Measurements from ENCODE around the gene HLCS.

Gene HLCS

DNA sequence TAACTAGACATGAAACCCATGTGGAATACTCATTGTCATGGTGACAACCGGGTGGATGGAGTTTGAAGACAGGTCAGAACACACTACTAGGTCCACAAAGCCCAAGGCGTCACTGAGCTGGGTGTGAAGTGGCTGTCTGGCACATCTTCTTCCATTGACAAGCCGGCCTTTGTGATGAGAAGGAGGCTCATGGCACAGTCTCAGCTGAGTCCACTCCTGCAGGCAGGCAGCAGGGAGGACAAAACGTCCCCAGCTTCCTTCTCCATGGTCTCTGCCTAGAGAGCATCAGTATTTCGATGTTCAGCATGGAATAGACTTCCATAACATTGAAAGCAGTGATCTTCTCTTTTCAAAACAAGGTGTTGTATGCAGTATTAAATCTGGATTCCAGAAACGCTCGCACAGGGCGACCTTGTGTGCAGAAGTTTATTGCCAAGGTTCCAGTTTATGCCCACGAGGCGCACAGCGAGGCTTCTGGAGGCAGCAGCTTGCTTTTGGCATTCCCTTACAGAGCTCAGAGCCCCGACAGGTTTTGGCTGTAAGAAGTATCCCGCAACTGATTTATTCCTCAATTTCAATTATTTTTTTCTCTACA lies 163.3 kb downstream of the HLCS start:
- Histone ChIP-seq H3K27ac (no peak overlapping the region), H3K27me3 (ENCODE audit: insufficient read depth, low read depth) (no peaks in the 10 kb centered on the region), H3K36me3 (ENCODE audit: insufficient read depth) (no peaks in the 10 kb centered on the region), H4K20me1 (ENCODE audit: insufficient read depth) (no peaks in the 10 kb centered on the region), H3K4me2 (no peak overlapping the region), H3K4me1 (ENCODE audit: low read depth, poor library complexity, severe bottlenecking) (no peaks in the 10 kb centered on the region), H3K9ac (no peak overlapping the region), H2AFZ (ENCODE audit: low read depth) (no peak overlapping the region), H3K79me2 (ENCODE audit: insufficient read depth, low read depth) (no peaks in the 10 kb centered on the region), H3K4me3 (IDR thresholded peaks at IDR 0.05; ENCODE audit: insufficient read depth, low read depth, low read length) (no peak overlapping the region)
- TF ChIP-seq, protein P1, sequence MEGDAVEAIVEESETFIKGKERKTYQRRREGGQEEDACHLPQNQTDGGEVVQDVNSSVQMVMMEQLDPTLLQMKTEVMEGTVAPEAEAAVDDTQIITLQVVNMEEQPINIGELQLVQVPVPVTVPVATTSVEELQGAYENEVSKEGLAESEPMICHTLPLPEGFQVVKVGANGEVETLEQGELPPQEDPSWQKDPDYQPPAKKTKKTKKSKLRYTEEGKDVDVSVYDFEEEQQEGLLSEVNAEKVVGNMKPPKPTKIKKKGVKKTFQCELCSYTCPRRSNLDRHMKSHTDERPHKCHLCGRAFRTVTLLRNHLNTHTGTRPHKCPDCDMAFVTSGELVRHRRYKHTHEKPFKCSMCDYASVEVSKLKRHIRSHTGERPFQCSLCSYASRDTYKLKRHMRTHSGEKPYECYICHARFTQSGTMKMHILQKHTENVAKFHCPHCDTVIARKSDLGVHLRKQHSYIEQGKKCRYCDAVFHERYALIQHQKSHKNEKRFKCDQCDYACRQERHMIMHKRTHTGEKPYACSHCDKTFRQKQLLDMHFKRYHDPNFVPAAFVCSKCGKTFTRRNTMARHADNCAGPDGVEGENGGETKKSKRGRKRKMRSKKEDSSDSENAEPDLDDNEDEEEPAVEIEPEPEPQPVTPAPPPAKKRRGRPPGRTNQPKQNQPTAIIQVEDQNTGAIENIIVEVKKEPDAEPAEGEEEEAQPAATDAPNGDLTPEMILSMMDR (conservative IDR thresholded peaks at IDR 0.05; ENCODE audit: low read depth, low read length): no peak

DNA sequence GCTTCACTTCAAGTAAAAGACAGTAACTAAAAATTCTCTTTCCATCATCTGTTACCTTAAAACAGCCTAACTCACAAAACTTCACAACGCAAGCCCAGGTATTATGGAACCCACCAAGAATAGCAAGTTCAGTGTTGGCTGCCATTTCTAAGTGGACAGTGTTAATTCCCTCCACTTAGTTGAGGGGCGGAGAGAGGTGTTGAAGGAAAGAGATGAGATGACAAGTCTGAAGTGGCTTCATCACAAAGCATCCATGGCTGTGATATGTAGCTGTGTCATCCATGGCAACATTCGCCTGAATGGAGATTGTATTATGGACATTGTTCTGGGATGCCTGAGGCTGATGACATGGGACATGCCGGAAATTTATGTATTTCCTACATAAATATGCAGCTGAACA lies 165.7 kb downstream of the HLCS start:
- Histone ChIP-seq H4K20me1 (ENCODE audit: insufficient read depth) (no peaks in the 10 kb centered on the region), H3K36me3 (ENCODE audit: insufficient read depth) (no peaks in the 10 kb centered on the region), H2AFZ (ENCODE audit: low read depth) (no peak overlapping the region), H3K27me3 (ENCODE audit: insufficient read depth, low read depth) (no peaks in the 10 kb centered on the region), H3K9ac (no peak overlapping the region), H3K79me2 (ENCODE audit: insufficient read depth, low read depth) (no peaks in the 10 kb centered on the region), H3K27ac (no peak overlapping the region), H3K4me2 (no peak overlapping the region), H3K4me3 (IDR thresholded peaks at IDR 0.05; ENCODE audit: insufficient read depth, low read depth, low read length) (no peak overlapping the region), H3K4me1 (ENCODE audit: low read depth, poor library complexity, severe bottlenecking) (no peaks in the 10 kb centered on the region)
- TF ChIP-seq, protein P1 (conservative IDR thresholded peaks at IDR 0.05; ENCODE audit: low read depth, low read length): no peak

DNA sequence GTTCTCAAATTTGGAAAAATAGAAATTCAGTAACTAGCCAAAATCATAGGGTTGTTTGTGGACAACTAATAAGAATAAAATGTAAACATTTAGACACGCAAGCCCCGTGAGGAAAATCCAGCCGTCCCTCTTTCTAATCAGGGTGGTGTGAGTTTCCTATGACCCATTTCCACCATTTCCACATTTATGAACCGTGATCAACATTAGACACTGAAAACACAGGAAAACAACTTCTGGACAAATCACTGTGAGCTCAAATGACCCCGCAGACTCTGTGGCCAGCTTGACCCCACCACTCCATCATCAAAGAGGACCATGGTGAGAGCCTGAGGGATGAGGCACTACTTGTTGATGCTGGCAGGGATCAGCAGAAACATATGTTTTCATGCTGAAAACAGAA lies 166.6 kb downstream of the HLCS start:
- Histone ChIP-seq H3K4me1 (ENCODE audit: low read depth, poor library complexity, severe bottlenecking) (no peaks in the 10 kb centered on the region), H3K27ac (no peak overlapping the region), H3K36me3 (ENCODE audit: insufficient read depth) (no peaks in the 10 kb centered on the region), H3K4me2 (no peak overlapping the region), H4K20me1 (ENCODE audit: insufficient read depth) (no peaks in the 10 kb centered on the region), H3K9ac (no peak overlapping the region), H2AFZ (ENCODE audit: low read depth) (no peak overlapping the region), H3K4me3 (IDR thresholded peaks at IDR 0.05; ENCODE audit: insufficient read depth, low read depth, low read length) (no peak overlapping the region), H3K79me2 (ENCODE audit: insufficient read depth, low read depth) (no peaks in the 10 kb centered on the region), H3K27me3 (ENCODE audit: insufficient read depth, low read depth) (no peaks in the 10 kb centered on the region)
- TF ChIP-seq, protein P1 (conservative IDR thresholded peaks at IDR 0.05; ENCODE audit: low read depth, low read length): no peak

DNA sequence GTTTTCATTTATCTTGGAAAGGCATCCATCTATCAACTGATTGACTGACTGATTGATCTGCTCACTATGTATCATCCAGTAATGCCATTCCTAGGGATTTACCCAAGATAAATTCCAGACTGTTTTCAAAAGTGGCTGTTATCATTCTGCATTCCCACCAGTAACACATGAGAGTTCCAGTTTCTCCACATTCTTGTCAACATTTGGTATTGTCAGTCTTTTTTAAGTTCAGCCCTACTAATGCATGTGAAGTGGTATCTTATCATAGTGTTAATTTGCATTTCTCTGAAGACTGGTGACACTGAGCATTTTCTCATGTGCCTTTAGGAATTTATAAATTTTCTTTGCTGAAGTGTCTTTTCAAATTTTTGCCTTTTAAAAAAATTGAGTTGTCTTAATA lies 168.0 kb downstream of the HLCS start:
- Histone ChIP-seq H3K4me1 (ENCODE audit: low read depth, poor library complexity, severe bottlenecking) (no peaks in the 10 kb centered on the region), H3K36me3 (ENCODE audit: insufficient read depth) (no peaks in the 10 kb centered on the region), H3K79me2 (ENCODE audit: insufficient read depth, low read depth) (no peaks in the 10 kb centered on the region), H3K27me3 (ENCODE audit: insufficient read depth, low read depth) (no peaks in the 10 kb centered on the region), H4K20me1 (ENCODE audit: insufficient read depth) (no peaks in the 10 kb centered on the region), H3K4me3 (IDR thresholded peaks at IDR 0.05; ENCODE audit: insufficient read depth, low read depth, low read length) (no peak overlapping the region), H3K9ac (no peak overlapping the region), H2AFZ (ENCODE audit: low read depth) (no peak overlapping the region), H3K27ac (no peak overlapping the region), H3K4me2 (no peak overlapping the region)
- TF ChIP-seq, protein P1 (conservative IDR thresholded peaks at IDR 0.05; ENCODE audit: low read depth, low read length): no peak
